PC-3 (cell line): ENCODE results near the gene MRPL49. TPM values are rescaled to one million over a fixed set of nuclear protein-coding genes. Genes with fewer than 3 reads are reported as not detected.

Experiments used
- ATAC-seq: fragments of 200-7000 bp; cut with Tn5 transposase; 2 replicates; pipeline ENCODE4 v1.9.1; 2020; ENCODE audit warnings: mild to moderate bottlenecking, moderate library complexity
- BruUV-seq: library from RNA; stranded (reverse); fragments of 400-500 nt; replicated peaks from 2 replicates; lab custom pipeline; 2021; lab: Mats Ljungman, UMichigan
- CTCF ChIA-PET: fragments of 300-600 bp; sonication (Branson Sonifier 250); formaldehyde crosslinking; loops from one replicate; lab custom pipeline; 2022; ENCODE audit warnings: antibody characterized with exemption; lab: Charles Lee
- POLR2A ChIA-PET: fragments of 300-600 bp; sonication (Branson Sonifier 250); formaldehyde crosslinking; loops from one replicate; lab custom pipeline; 2022; ENCODE audit warnings: antibody characterized with exemption; ENCODE audit not compliant: unreplicated experiment; lab: Charles Lee
- DNase-seq: peaks from one replicate; pipeline ENCODE4 v3.0.0-alpha.2; 2015
- H2AFZ ChIP-seq: fragments of 300-600 bp; sonication (generic); 2 replicates; pipeline ENCODE4 v1.6.0; 2016; ENCODE audit warnings: antibody characterized with exemption, low read length
- H3F3A ChIP-seq: fragments of 300-600 bp; sonication (generic); one replicate; pipeline ENCODE4 v1.6.0; 2017; ENCODE audit warnings: antibody characterized with exemption, low read length, control low read depth, mild to moderate bottlenecking; ENCODE audit not compliant: unreplicated experiment
- H3K27ac ChIP-seq: fragments of 300-600 bp; sonication (generic); 2 replicates; pipeline ENCODE4 v1.5.1; 2016; ENCODE audit warnings: mild to moderate bottlenecking, low read length
- H3K27me3 ChIP-seq: fragments of 300-600 bp; sonication (generic); 2 replicates; pipeline ENCODE4 v1.6.1; 2016; ENCODE audit warnings: low read length, mixed read lengths
- H3K36me3 ChIP-seq: fragments of 300-600 bp; sonication (generic); 2 replicates; pipeline ENCODE4 v1.6.1; 2016; ENCODE audit warnings: low read depth, mixed run types, low read length, mixed read lengths
- H3K4me1 ChIP-seq: fragments of 300-600 bp; sonication (generic); 2 replicates; pipeline ENCODE4 v1.5.1; 2016; ENCODE audit warnings: low read length; ENCODE audit not compliant: insufficient read depth
- H3K4me2 ChIP-seq: fragments of 300-600 bp; sonication (generic); 2 replicates; pipeline ENCODE4 v1.6.0; 2016; ENCODE audit warnings: low read length
- H3K4me3 ChIP-seq: fragments of 300-600 bp; sonication (generic); 2 replicates; pipeline ENCODE4 v1.5.1; 2016; ENCODE audit warnings: mild to moderate bottlenecking, low read length, mixed read lengths
- H3K79me2 ChIP-seq: fragments of 300-600 bp; sonication (generic); 2 replicates; pipeline ENCODE4 v1.6.1; 2017; ENCODE audit warnings: low read length, mixed read lengths
- H3K9ac ChIP-seq: fragments of 300-600 bp; sonication (generic); 2 replicates; pipeline ENCODE4 v1.6.0; 2016; ENCODE audit warnings: mild to moderate bottlenecking, low read length
- H3K9me2 ChIP-seq: fragments of 300-600 bp; sonication (generic); replicated peaks from 2 replicates; pipeline ENCODE4 v1.6.1; 2016; ENCODE audit warnings: mixed run types, low read length, mixed read lengths
- H3K9me3 ChIP-seq: fragments of 300-600 bp; sonication (generic); 2 replicates; pipeline ENCODE4 v1.6.1; 2016; ENCODE audit warnings: low read length, mixed read lengths
- H4K20me1 ChIP-seq: fragments of 300-600 bp; sonication (generic); 2 replicates; pipeline ENCODE4 v1.6.1; 2016; ENCODE audit warnings: low read length, mixed read lengths
- CTCF ChIP-seq: fragments of 300-600 bp; sonication (generic); conservative IDR thresholded peaks from 2 replicates; pipeline ENCODE4 v1.5.1; 2017; ENCODE audit warnings: antibody characterized with exemption, low read depth, mild to moderate bottlenecking, low read length
- EZH2 ChIP-seq: fragments of 300-600 bp; sonication (generic); IDR thresholded peaks from one replicate; pipeline ENCODE4 v1.6.1; 2017; ENCODE audit warnings: antibody characterized with exemption, mild to moderate bottlenecking, low read length; ENCODE audit not compliant: unreplicated experiment
- EZH2phosphoT487 ChIP-seq: fragments of 300-600 bp; sonication (generic); IDR thresholded peaks from 2 replicates; pipeline ENCODE4 v1.6.1; 2018; ENCODE audit warnings: mild to moderate bottlenecking, antibody characterized with exemption, low read length, borderline replicate concordance
- intact Hi-C: fragments of 100-400 bp; cut with micrococcal nuclease; formaldehyde crosslinking; loops from 2 replicates; pipeline ENCODE4 v1.9.0; 2023
- total RNA-seq: library from RNA; depleted of rRNA; stranded (reverse); fragments of >200 nt; gene quantifications from 2 replicates; pipeline ENCODE4 v1.2.3, GENCODE V29; 2014

Gene MRPL49
- total RNA-seq, 1 experiment from 2014 or later: 163 TPM

- Histone ChIP-seq H3K9ac (no peak overlapping the region), H3K9me3 (no peaks in the 10 kb centered on the region), H3K36me3 (peaks cover 14% of the 10 kb centered on the region; the same call in 1 of the 2 replicates), H3K79me2 (peaks cover 35% of the 10 kb centered on the region), H3K9me2 (no peaks in the 10 kb centered on the region), H3K4me2 (no peak overlapping the region), H3K4me3 (no peak overlapping the region), H2AFZ (no peak overlapping the region), H3K4me1 (peaks cover 16% of the 10 kb centered on the region), H3F3A (no peaks in the 10 kb centered on the region), H3K27me3 (no peaks in the 10 kb centered on the region), H4K20me1 (no peaks in the 10 kb centered on the region), H3K27ac (no peak overlapping the region)
- TF ChIP-seq EZH2phosphoT487 (no peak), CTCF (no peak), EZH2 (no peak)
- DNase-seq: no peak
- intact Hi-C loops: no loop called here
- ChIA-PET POLR2A (no interaction called here), CTCF (no interaction called here)
- BruUV-seq: no TSS peak
- ATAC-seq: no peak
Measured at GRCh38 chr11:65087216-65087615, 34.9 kb upstream of the MRPL49 start.

- Histone ChIP-seq H3K4me1 (peaks cover 12% of the 10 kb centered on the region), H3K27ac (no peak overlapping the region), H3K4me2 (no peak overlapping the region), H3K27me3 (no peaks in the 10 kb centered on the region), H2AFZ (no peak overlapping the region), H3K36me3 (peaks cover 11% of the 10 kb centered on the region; the same call in 1 of the 2 replicates), H3K79me2 (peaks cover 29% of the 10 kb centered on the region), H3K9ac (no peak overlapping the region), H4K20me1 (no peaks in the 10 kb centered on the region), H3F3A (no peaks in the 10 kb centered on the region), H3K9me2 (no peaks in the 10 kb centered on the region), H3K4me3 (no peak overlapping the region), H3K9me3 (no peaks in the 10 kb centered on the region)
- TF ChIP-seq EZH2 (no peak), CTCF (no peak), EZH2phosphoT487 (no peak)
- ChIA-PET CTCF (no interaction called here), POLR2A (no interaction called here)
- DNase-seq (no peak), ATAC-seq (no peak)
- intact Hi-C loops: no loop called here
- BruUV-seq: no TSS peak
Measured at GRCh38 chr11:65087827-65088226, 34.3 kb upstream of the MRPL49 start.

GRCh38 chr11:65089621-65090020 is 32.5 kb upstream of the MRPL49 start:
- no peaks in the 10 kb centered on the region for H4K20me1 ChIP-seq
- ChIA-PET CTCF (no interaction called here), POLR2A (no interaction called here)
- H3K9ac ChIP-seq: no peak overlapping the region
- H3K36me3 ChIP-seq: peaks cover 11% of the 10 kb centered on the region; the same call in 1 of the 2 replicates
- BruUV-seq: no TSS peak
- H2AFZ ChIP-seq: no peak overlapping the region
- H3K4me1 ChIP-seq: peaks cover 8% of the 10 kb centered on the region; the same call in 1 of the 2 replicates
- intact Hi-C loops: no loop called here
- TF ChIP-seq EZH2 (no peak), CTCF (no peak), EZH2phosphoT487 (no peak)
- peaks cover 14% of the 10 kb centered on the region for H3K79me2 ChIP-seq
- ATAC-seq: no peak
- H3K27me3 ChIP-seq: no peaks in the 10 kb centered on the region
- no peaks in the 10 kb centered on the region for H3F3A ChIP-seq
- H3K27ac ChIP-seq: no peak overlapping the region
- H3K9me3 ChIP-seq: no peaks in the 10 kb centered on the region
- H3K4me2 ChIP-seq: no peak overlapping the region
- no peak overlapping the region for H3K4me3 ChIP-seq
- no peaks in the 10 kb centered on the region for H3K9me2 ChIP-seq
- DNase-seq: no peak
